AG10803 (cell line): ENCODE measurements around the gene MANSC4.
A peak's percentile ranks its signal among the peaks of the same experiment; 100 is the strongest.

Experiments
- DNase-seq: peaks from one replicate; pipeline ENCODE4 v3.0.0; 2010; ENCODE audit warnings: low read depth
- H3K4me3 ChIP-seq: 2 replicates; pipeline ENCODE4 v1.5.1; 2011; ENCODE audit warnings: mild to moderate bottlenecking, low read length, control low read depth
- CTCF ChIP-seq: conservative IDR thresholded peaks from 2 replicates; pipeline ENCODE4 v1.5.1; 2011; ENCODE audit warnings: mild to moderate bottlenecking, low read length, control low read depth, inconsistent platforms

The MANSC4 gene

GRCh38 chr12:27801630-27802029 lies 21.6 kb upstream of the MANSC4 start:
- no peak for DNase-seq
- no peak for TF ChIP-seq CTCF
- H3K4me3 ChIP-seq = no peak overlapping the region

GRCh38 chr12:27800819-27801218 lies 20.8 kb upstream of the MANSC4 start:
- DNase-seq = no peak
- TF ChIP-seq CTCF = no peak
- H3K4me3 ChIP-seq = no peak overlapping the region

- no peak for DNase-seq
- no peak overlapping the region for H3K4me3 ChIP-seq
- TF ChIP-seq CTCF = no peak
Measured at GRCh38 chr12:27797301-27798025, 17.4 kb upstream of the MANSC4 start.

- DNase-seq = no peak
- H3K4me3 ChIP-seq = no peak overlapping the region
- no peak for TF ChIP-seq CTCF
Measured at GRCh38 chr12:27796128-27796527, 16.1 kb upstream of the MANSC4 start.

GRCh38 chr12:27794818-27795584 lies 15.0 kb upstream of the MANSC4 start:
- no peak overlapping the region for H3K4me3 ChIP-seq
- no peak for TF ChIP-seq CTCF
- no peak for DNase-seq

- TF ChIP-seq CTCF = no peak
- H3K4me3 ChIP-seq = no peak overlapping the region
- no peak for DNase-seq
Measured at GRCh38 chr12:27790179-27790578, 10.1 kb upstream of the MANSC4 start.

GRCh38 chr12:27787559-27787958 lies 7.5 kb upstream of the MANSC4 start:
- peak; percentile 51 for DNase-seq
- no peak overlapping the region for H3K4me3 ChIP-seq
- no peak for TF ChIP-seq CTCF
